Fibroblast of pulmonary artery (primary cell): Measurements from ENCODE around the gene AFF3.
"Not testable (repeated sequence)": the region's sequence is repeated elsewhere in the genome, so short reads cannot be mapped to it uniquely, and the experiment has no call there.

Source experiments
- DNase-seq: peaks from one replicate; pipeline ENCODE4 v3.0.0-alpha.2; 2010; ENCODE audit warnings: low read depth
- H3K4me3 ChIP-seq: replicated peaks from 2 replicates; pipeline ENCODE4 v1.5.1; 2011; ENCODE audit warnings: low read depth, mild to moderate bottlenecking, control low read depth, low read length, moderate library complexity
- TF ChIP-seq, protein P1 (sequence below): IDR thresholded peaks from 2 replicates; pipeline ENCODE4 v1.5.1; 2011; ENCODE audit warnings: mild to moderate bottlenecking, control low read depth, low read length, inconsistent platforms; ENCODE audit errors: missing control alignments

The AFF3 gene

DNA sequence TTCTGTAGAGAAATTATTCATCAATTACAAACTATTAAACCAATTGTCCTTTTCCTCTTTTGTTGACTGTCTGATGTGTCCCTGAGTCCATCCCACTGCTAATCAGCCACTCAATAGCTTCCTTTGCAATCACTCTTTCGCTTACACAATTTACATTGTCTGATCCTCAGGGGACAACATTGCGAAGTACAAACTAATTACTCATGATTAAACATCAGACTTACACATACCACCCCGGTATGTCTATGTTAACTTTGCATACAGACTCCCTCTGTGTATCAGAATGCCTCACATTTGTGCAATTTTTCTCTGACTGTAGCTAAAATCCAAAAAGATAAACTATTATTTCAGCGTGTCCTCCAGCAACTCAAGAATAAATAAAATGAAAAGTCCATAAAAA is 388.2 kb downstream of the AFF3 start:
- H3K4me3 ChIP-seq, result no peak overlapping the region
- TF ChIP-seq, protein P1, sequence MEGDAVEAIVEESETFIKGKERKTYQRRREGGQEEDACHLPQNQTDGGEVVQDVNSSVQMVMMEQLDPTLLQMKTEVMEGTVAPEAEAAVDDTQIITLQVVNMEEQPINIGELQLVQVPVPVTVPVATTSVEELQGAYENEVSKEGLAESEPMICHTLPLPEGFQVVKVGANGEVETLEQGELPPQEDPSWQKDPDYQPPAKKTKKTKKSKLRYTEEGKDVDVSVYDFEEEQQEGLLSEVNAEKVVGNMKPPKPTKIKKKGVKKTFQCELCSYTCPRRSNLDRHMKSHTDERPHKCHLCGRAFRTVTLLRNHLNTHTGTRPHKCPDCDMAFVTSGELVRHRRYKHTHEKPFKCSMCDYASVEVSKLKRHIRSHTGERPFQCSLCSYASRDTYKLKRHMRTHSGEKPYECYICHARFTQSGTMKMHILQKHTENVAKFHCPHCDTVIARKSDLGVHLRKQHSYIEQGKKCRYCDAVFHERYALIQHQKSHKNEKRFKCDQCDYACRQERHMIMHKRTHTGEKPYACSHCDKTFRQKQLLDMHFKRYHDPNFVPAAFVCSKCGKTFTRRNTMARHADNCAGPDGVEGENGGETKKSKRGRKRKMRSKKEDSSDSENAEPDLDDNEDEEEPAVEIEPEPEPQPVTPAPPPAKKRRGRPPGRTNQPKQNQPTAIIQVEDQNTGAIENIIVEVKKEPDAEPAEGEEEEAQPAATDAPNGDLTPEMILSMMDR, result no peak
- DNase-seq, result peak; percentile 23

- no peak for DNase-seq
- no peak overlapping the region for H3K4me3 ChIP-seq
- TF ChIP-seq, protein P1, result no peak
Observed at GRCh38 chr2:99753505-99753904, 388.9 kb downstream of the AFF3 start.

- no peak overlapping the region for H3K4me3 ChIP-seq
- DNase-seq, result no peak
- TF ChIP-seq, protein P1, result no peak
Observed at GRCh38 chr2:99748344-99748743, 394.0 kb downstream of the AFF3 start.

DNA sequence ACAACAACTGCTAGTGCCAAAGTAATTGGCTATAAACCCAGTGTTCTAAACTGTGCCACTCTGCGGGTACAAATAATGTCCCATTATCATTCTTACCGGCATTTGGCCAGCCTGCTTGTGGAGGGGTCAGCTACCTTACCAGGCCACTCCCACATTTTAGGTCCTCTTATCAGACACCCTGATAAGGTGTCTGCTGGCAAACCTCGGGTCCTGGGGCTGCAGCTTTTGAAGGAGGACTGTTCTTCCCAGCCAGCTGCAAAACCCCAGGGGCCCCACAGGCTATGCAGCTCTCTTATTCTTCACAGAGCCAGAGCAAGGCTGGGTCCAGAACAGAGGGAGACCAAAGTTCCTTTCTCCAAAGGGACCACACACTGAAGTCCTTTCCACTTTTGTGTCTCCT is 394.5 kb downstream of the AFF3 start:
- H3K4me3 ChIP-seq, result no peak overlapping the region
- TF ChIP-seq, protein P1, result no peak
- no peak for DNase-seq

DNA sequence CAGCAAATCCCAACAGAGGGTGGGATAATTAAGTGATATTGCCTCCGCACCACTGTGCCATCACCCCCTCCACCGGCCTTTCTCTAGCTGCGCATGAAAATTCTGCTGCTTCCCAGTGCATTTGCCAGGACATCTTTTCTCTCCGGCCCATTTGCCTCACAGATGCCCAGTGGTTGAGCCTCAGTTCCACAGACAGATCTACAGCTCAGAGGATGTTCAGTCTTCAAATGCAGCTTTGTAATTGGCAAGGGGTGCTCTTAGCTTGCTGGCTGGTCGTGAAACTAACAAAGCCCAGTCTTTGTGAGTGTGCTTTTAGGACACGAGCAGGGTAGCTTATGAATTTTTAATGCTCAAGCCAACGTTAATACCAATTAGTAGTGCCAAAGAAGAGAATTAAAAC is 399.2 kb downstream of the AFF3 start:
- DNase-seq, result no peak
- TF ChIP-seq, protein P1, result no peak
- no peak overlapping the region for H3K4me3 ChIP-seq

- TF ChIP-seq, protein P1, result no peak
- no peak for DNase-seq
- no peak overlapping the region for H3K4me3 ChIP-seq
Observed at GRCh38 chr2:99737537-99737936, 404.9 kb downstream of the AFF3 start.

DNA sequence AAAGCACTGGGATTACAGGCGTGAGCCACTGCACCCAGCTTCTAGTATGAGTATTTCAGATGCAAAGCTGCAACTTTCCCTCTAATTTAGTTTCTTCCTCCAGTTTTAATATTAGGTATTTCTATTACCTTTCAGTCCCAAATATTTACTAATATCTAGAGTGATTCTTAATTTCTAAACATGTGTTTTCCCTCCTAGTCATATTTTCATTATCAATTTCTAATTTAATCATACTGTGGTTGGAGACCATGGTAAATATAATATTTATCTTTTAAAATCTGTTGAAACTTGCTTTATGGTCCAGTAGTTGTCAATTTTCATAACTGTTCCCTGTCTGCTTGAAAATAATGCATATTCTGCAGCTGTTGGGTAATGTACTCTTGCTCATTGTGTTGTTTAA is 406.6 kb downstream of the AFF3 start:
- H3K4me3 ChIP-seq, result no peak overlapping the region
- no peak for DNase-seq
- TF ChIP-seq, protein P1, result no peak

DNA sequence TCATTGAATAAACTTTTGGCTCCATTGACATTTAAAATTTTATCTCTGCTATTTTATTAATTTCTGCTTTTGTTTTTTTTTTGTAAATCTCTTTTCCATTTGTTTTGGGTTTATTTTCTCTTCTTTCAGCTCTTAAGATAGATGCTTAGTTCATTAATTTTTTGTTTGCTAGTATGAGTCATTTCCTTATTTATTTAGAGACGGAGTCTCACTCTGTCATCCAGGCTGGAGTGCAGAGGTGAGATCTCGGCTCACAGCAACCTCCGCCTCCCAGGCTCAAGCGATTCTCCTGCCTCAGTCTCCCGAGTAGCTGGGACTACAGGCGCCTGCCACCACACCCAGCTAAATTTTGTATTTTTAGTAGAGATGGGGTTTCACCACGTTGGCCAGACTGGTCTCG is 407.1 kb downstream of the AFF3 start:
- H3K4me3 ChIP-seq, DNase-seq: not testable (repeated sequence)
